ENCODE measurements around the gene DYNLL2. TPM values are rescaled to one million over a fixed set of nuclear protein-coding genes. Genes with fewer than 3 reads are reported as not detected.

DYNLL2 gene
- total RNA-seq, 1 donor from 2014 or later: 46.8 TPM

GRCh38 chr17:58061672-58062071 lies 21.5 kb upstream of the DYNLL2 start:
- H3K4me3 ChIP-seq: no peak overlapping the region

GRCh38 chr17:58065238-58065637 lies 18.0 kb upstream of the DYNLL2 start:
- Histone ChIP-seq H3K27me3 (no peaks in the 10 kb centered on the region), H3K4me1 (peaks cover 22% of the 10 kb centered on the region), H3K36me3 (no peaks in the 10 kb centered on the region), H3K4me3 (no peak overlapping the region), H3K4me2 (no peak overlapping the region), H3K9ac (no peak overlapping the region), H3K27ac (no peak overlapping the region), H3K79me2 (ENCODE audit: low read depth) (no peaks in the 10 kb centered on the region), H3F3A (ENCODE audit: low read depth) (no peaks in the 10 kb centered on the region), H3K9me3 (ENCODE audit: low read depth) (no peaks in the 10 kb centered on the region), H2AFZ (replicated peaks) (no peak overlapping the region), H4K20me1 (ENCODE audit: low read depth) (no peaks in the 10 kb centered on the region)
- H3K4me3 Mint-ChIP-seq: no peak overlapping the region
- TF ChIP-seq EZH2phosphoT487 (IDR thresholded peaks at IDR 0.05): no peak
- no peak for TF ChIP-seq EZH2 (IDR thresholded peaks at IDR 0.05)
- no peak for TF ChIP-seq CTCF (IDR thresholded peaks at IDR 0.05)
- DNase-seq (ENCODE audit: low spot score): no peak
- H3K27ac Mint-ChIP-seq: no peak overlapping the region
- H3K36me3 Mint-ChIP-seq: no peaks in the 10 kb centered on the region
- H3K9me3 Mint-ChIP-seq: peaks cover 6% of the 10 kb centered on the region
- H3K27me3 Mint-ChIP-seq (ENCODE audit: insufficient read depth, low read depth): peaks cover 10% of the 10 kb centered on the region
- peaks cover 11% of the 10 kb centered on the region for H3K4me1 Mint-ChIP-seq

More at GRCh38 chr17:58061672-58062071, 21.5 kb upstream of the DYNLL2 start:
- Histone ChIP-seq H3K79me2 (ENCODE audit: low read depth) (no peaks in the 10 kb centered on the region), H3K36me3 (no peaks in the 10 kb centered on the region), H2AFZ (replicated peaks) (no peak overlapping the region), H3K27ac (no peak overlapping the region), H3K4me2 (no peak overlapping the region), H4K20me1 (ENCODE audit: low read depth) (no peaks in the 10 kb centered on the region), H3F3A (ENCODE audit: low read depth) (no peaks in the 10 kb centered on the region), H3K9me3 (ENCODE audit: low read depth) (no peaks in the 10 kb centered on the region), H3K4me1 (peaks cover 23% of the 10 kb centered on the region), H3K27me3 (no peaks in the 10 kb centered on the region), H3K9ac (no peak overlapping the region)
- H3K4me3 Mint-ChIP-seq: no peak overlapping the region
- peaks cover 8% of the 10 kb centered on the region for H3K27me3 Mint-ChIP-seq (ENCODE audit: insufficient read depth, low read depth)
- no peak overlapping the region for H3K27ac Mint-ChIP-seq
- peaks cover 15% of the 10 kb centered on the region for H3K4me1 Mint-ChIP-seq
- TF ChIP-seq EZH2phosphoT487 (IDR thresholded peaks at IDR 0.05) (no peak), CTCF (IDR thresholded peaks at IDR 0.05) (no peak), EZH2 (IDR thresholded peaks at IDR 0.05) (no peak)
- H3K36me3 Mint-ChIP-seq: no peaks in the 10 kb centered on the region
- no peak for DNase-seq (ENCODE audit: low spot score)
- no peaks in the 10 kb centered on the region for H3K9me3 Mint-ChIP-seq

- Histone ChIP-seq H3F3A (ENCODE audit: low read depth) (peaks cover under 1% of the 10 kb centered on the region), H2AFZ (replicated peaks) (peak overlapping the region; percentile 63), H3K27me3 (no peaks in the 10 kb centered on the region), H3K9me3 (ENCODE audit: low read depth) (no peaks in the 10 kb centered on the region), H3K9ac (no peak overlapping the region), H3K4me2 (no peak overlapping the region), H3K27ac (no peak overlapping the region), H4K20me1 (ENCODE audit: low read depth) (no peaks in the 10 kb centered on the region), H3K4me3 (no peak overlapping the region), H3K79me2 (ENCODE audit: low read depth) (no peaks in the 10 kb centered on the region), H3K36me3 (no peaks in the 10 kb centered on the region), H3K4me1 (peaks cover 10% of the 10 kb centered on the region)
- TF ChIP-seq CTCF (IDR thresholded peaks at IDR 0.05): no peak
- TF ChIP-seq EZH2 (IDR thresholded peaks at IDR 0.05): no peak
- no peak for TF ChIP-seq EZH2phosphoT487 (IDR thresholded peaks at IDR 0.05)
- no peak for DNase-seq (ENCODE audit: low spot score)
- H3K27me3 Mint-ChIP-seq (ENCODE audit: insufficient read depth, low read depth): peaks cover 10% of the 10 kb centered on the region
- H3K27ac Mint-ChIP-seq: peak overlapping the region; percentile 72
- H3K36me3 Mint-ChIP-seq: no peaks in the 10 kb centered on the region
- peaks cover 11% of the 10 kb centered on the region for H3K4me1 Mint-ChIP-seq
- H3K9me3 Mint-ChIP-seq: peaks cover 9% of the 10 kb centered on the region
- no peak overlapping the region for H3K4me3 Mint-ChIP-seq
These were observed 16.8 kb upstream of the DYNLL2 start for GRCh38 chr17:58066401-58066800.
